ENCODE data around the gene KLHL35.
"Not testable (repeated sequence)": the region's sequence is repeated elsewhere in the genome, so short reads cannot be mapped to it uniquely, and the experiment has no call there.

KLHL35 gene

GRCh38 chr11:75423721-75424120 lies 9.3 kb downstream of the KLHL35 start:
- FAIRE-seq, result no peak

- no peak for FAIRE-seq
Measured at GRCh38 chr11:75422248-75423231, 10.5 kb downstream of the KLHL35 start.

- no peak for FAIRE-seq
Measured at GRCh38 chr11:75421902-75422247, 11.1 kb downstream of the KLHL35 start.

- no peak for FAIRE-seq
Measured at GRCh38 chr11:75421035-75421602, 11.9 kb downstream of the KLHL35 start.

- no peak for FAIRE-seq
Measured at GRCh38 chr11:75420224-75421034, 12.6 kb downstream of the KLHL35 start.

GRCh38 chr11:75413864-75414263 lies 19.1 kb downstream of the KLHL35 start:
- FAIRE-seq, result no peak

GRCh38 chr11:75413146-75413545 lies 19.9 kb downstream of the KLHL35 start:
- not testable (repeated sequence) for FAIRE-seq

- not testable (repeated sequence) for FAIRE-seq
Measured at GRCh38 chr11:75409971-75410370, 23.0 kb downstream of the KLHL35 start.

GRCh38 chr11:75408957-75409219 lies 24.1 kb downstream of the KLHL35 start:
- FAIRE-seq, result no peak

GRCh38 chr11:75406338-75406777 lies 26.6 kb downstream of the KLHL35 start:
- FAIRE-seq, result no peak

GRCh38 chr11:75403983-75404658 lies 28.9 kb downstream of the KLHL35 start:
- no peak for FAIRE-seq

- no peak for FAIRE-seq
Measured at GRCh38 chr11:75403037-75403436, 30.0 kb downstream of the KLHL35 start.

GRCh38 chr11:75402002-75402773 lies 30.8 kb downstream of the KLHL35 start:
- FAIRE-seq, result no peak

GRCh38 chr11:75400146-75400865 lies 32.7 kb downstream of the KLHL35 start:
- FAIRE-seq, result no peak

GRCh38 chr11:75399344-75400145 lies 33.5 kb downstream of the KLHL35 start, which contains the start of gene RPS3:
Gene RPS3, plus strand, starts transcription at chr11:75399518. Its CDS starts 30 bp downstream, at chr11:75399548.
- no peak for FAIRE-seq

GRCh38 chr11:75398906-75399305 lies 34.1 kb downstream of the KLHL35 start:
- FAIRE-seq, result no peak

- no peak for FAIRE-seq
Measured at GRCh38 chr11:75394085-75394840, 38.7 kb downstream of the KLHL35 start.

GRCh38 chr11:75389925-75390324 lies 43.1 kb downstream of the KLHL35 start:
- FAIRE-seq, result no peak

GRCh38 chr11:75389276-75389605 lies 43.8 kb downstream of the KLHL35 start:
- no peak for FAIRE-seq

Data from endometrium (tissue), 2 donors.